HG03280 (cell line): ENCODE measurements around the gene USP32.
"Not testable (repeated sequence)": the region's sequence is repeated elsewhere in the genome, so short reads cannot be mapped to it uniquely, and the experiment has no call there.

Experiments used
- ATAC-seq: cut with Tn5 transposase; IDR thresholded peaks from one replicate; pipeline ENCODE4 v1.9.1; 2021; ENCODE audit warnings: mild to moderate bottlenecking, moderate library complexity; ENCODE audit not compliant: unreplicated experiment

USP32 gene

GRCh38 chr17:60247836-60248461 lies 144.0 kb downstream of the USP32 start:
- no peak for ATAC-seq

DNA sequence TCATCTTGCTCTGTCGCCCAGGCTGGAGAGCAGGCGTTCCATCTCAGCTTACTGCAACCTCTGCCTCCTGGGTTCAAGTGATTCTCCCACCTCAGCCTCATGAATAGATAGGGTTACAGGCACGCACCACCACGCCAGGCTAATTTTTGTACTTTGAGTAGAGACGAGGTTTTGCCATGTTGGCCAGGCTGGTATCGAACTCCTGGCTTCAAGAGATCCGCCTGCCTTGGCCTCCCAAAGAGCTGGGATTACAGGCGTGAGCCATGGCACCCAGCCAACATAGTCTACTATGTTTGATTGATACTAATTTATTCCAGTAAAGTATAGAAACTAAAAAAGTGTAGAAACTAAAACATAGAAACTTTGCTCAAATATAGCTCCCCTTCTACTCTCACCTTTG lies 147.3 kb downstream of the USP32 start:
- ATAC-seq = no peak

- ATAC-seq = no peak
Observed at GRCh38 chr17:60240290-60240689, 151.6 kb downstream of the USP32 start.

DNA sequence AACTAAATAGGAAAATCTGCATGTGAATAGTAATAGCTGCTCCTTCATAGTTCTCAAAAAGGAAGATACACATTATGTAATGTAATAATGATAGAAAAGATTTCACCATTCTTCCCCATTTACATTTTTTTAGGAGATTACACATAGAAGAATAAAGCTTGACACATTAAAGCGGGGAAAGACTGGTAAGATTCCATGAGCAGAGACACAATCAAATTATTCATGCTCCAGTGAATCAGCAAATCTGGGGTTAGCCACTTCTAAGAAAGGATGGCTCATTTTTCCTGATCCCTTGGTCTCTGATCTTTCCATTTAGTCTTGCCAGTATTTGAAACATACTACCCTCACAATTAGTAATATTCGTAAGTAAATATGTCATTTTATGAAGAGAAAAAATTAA lies 160.2 kb downstream of the USP32 start:
- ATAC-seq = no peak

DNA sequence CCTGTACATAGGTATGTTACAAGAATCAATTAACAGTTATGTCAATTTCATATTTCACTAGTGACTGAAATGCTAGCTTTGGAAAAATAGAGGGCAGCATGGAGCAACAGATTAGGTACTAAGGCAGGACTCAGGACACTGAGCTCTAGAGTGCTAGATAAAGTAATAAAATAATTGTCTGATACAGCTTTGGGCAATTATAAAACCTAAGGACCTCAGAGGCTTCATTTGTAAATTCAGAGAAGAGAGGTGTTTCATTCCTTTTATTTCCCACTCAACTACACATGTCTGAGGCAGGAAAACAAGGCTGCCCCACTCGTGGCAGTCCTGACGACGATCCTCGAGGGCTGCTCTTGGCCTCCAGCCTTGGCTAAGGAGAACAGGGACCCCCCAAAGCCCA lies 160.7 kb downstream of the USP32 start:
- ATAC-seq = no peak

DNA sequence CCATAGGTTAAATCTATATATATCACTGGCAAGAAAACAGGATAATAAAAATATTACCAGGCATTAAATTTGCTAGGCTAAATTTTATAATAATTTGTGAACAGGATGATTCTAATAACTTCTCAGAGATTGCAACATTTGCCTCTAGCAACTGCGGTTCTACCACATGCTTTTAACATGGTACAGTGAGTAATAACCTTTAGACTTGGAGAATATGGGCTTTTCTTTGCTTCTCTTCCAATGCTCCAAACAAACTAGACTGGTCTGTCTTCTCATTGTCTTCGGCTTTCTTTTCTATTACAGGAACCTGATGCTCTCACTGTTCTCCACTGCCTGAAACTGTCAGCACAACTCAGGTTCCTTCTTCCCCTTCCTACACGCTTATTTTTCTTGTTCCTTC lies 161.6 kb downstream of the USP32 start:
- no peak for ATAC-seq

GRCh38 chr17:60229188-60229802 lies 162.6 kb downstream of the USP32 start:
- no peak for ATAC-seq

GRCh38 chr17:60227276-60227675 lies 164.7 kb downstream of the USP32 start:
- not testable (repeated sequence) for ATAC-seq

DNA sequence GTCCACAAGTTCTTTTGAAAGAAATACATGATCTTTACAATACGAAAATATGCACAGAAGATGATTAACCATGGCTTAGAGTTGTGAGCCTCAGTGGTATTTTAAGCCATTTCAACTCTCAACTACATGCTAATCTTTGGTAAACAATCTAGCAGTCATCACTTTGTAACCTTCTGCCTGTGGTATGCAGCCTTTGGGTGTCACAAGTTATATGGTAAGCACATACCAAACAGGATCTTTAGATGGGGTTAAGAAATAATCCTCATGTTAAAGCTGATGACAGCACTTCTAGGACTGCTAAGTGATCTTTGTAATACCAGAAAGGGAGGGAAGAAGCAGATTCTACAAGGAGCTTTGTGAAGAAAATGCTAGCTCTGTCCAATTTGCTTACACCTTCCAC lies 167.9 kb downstream of the USP32 start:
- no peak for ATAC-seq

GRCh38 chr17:60223456-60223855 lies 168.5 kb downstream of the USP32 start:
- no peak for ATAC-seq

DNA sequence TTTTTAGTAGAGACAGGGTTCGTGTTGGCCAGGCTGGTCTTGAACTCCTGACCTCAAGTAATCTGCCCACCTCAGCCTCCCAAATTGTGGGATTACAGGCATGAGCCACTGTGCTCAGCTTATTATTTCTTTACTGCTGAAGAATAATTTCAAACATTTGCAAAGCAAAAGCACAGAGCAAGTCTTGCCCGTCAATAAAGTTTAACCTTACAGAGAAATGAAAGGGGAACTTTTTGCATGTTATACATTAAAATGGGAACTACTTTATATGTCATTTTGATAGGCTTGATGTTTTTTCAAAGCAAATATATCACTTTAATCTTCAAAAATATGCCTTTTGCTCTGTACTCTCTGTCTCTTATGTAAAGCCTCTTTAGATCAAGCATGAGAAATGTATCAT lies 173.2 kb downstream of the USP32 start:
- ATAC-seq = not testable (repeated sequence)

GRCh38 chr17:60215895-60216294 lies 176.0 kb downstream of the USP32 start:
- not testable (repeated sequence) for ATAC-seq

DNA sequence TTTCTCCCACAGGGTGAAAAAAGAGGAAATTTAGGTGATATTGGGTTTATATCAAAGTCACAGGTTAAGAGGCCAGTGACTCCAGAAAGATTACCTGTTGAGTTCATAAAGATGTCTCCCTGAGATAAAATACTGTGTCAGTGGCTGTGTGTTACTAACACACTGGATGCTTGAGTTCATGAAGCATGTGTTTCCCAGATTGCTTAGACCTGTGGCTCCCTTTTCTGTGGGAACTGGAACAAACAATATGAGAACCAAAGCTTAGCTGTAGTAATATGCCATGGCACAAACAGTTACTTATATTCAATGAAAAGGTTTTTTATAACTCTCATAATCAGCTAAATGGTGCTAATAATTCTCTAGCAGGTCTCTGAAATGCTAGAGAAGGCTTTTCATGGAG lies 180.7 kb downstream of the USP32 start:
- not testable (repeated sequence) for ATAC-seq

GRCh38 chr17:60208302-60208701 lies 183.6 kb downstream of the USP32 start:
- not testable (repeated sequence) for ATAC-seq

DNA sequence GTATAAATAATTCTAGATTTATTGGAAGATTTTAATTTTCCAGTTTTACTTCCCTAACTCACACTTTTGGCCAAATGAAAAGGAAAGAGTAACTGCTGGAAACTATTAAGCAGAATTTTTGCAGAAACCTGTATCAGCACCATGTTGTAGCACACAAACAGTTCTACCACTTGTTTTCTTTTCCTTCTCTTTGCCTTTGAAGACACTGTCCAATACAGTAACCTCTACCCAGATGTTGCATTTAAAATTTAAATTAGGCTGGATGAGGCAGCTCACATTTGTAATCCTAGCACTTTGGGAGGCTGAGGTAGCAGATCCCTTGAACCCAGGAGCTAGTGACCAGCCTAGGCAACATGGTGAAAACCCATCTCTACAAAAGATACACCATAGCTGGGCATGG lies 186.2 kb downstream of the USP32 start:
- ATAC-seq = not testable (repeated sequence)

DNA sequence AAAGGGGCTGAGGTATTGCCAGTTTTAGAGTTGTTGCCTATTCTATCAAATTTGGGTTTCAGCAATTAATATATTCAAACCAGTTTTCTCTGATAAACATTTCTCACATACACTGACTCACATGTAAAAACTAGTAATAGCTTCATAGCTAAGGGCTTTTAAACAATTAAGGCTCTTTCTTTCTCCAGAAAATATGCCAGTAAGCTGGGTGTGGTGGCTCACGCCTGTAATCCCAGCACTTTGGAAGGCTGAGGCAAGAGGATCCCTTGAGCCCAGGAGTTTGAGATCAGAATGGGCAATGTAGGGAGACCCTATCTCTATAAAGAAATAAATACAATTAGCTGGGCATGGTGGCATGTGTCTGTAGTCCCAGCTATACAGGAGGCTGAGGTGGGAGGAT lies 193.3 kb downstream of the USP32 start:
- not testable (repeated sequence) for ATAC-seq

DNA sequence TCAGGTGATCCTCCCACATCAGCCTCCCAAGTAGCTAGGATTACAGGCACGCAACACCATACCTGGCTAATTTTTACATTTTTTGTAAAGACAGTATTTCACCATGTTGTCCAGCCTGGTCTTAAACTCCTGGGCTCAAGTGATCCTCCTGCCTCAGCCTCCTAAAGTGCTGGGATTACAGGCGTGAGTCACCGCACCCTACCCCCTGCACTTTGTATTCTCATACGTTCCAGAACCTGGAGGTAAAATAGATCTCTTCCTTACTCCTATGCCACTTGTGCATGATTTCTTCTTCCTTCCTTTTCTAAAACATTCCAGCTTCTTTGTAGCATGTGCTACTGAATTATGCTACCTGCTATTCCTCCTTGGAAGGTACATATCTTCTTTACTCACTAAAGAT lies 197.8 kb downstream of the USP32 start:
- not testable (repeated sequence) for ATAC-seq

DNA sequence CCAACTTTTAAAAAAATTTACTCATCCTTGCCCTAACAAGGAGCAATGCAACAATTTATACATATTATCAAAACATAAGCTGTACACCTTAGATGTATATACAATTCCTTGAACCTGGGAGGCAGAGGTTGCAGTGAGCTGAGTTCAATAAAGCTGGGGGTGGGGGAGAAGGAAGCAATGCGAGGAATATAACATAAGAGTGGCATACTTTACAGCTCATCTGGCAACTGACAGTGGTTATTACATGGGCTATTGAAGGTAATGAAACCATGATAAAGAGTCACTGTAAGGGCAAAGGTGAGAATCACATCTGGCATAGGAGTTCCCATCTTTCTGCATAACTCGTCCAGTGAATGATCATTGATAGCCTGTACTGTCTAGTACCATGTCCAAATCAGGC lies 198.5 kb downstream of the USP32 start:
- ATAC-seq = no peak

DNA sequence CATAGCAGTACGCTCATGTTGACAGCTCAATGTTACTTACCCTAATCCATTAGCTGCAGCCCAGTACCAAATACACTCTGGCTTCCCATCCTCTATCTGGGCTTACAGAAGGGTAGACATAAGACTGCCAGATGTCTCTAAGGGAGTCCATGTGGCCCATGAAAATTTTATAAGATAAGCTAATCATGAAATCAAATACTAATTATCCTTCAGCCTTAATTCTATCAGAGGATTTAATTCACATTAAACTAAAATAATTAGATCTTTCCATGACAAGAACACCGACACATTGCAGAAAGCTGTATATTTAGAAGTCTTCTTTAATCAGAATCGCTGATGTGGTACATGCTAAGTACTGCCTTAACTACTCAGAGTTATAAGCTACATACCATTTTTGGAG lies 198.9 kb downstream of the USP32 start:
- ATAC-seq = not testable (repeated sequence)

DNA sequence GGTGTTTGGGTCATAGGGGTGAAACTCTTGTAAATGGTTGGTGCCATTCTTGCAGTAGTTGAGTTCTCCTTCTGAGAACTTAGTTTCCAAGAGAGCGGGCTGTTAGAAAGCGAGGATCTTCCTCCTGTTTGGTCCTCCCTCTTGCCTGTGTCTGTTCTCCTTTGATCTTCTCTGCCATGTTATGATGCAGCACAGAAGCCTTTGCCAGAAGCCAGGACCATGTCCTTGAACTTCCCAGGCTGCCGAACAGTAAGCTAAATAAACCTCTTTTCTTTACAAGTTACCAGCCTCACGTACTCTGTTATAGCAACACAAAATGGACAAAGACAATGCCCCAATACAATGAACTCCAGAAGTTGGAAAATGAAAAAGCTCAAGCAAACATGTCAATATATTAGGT lies 201.9 kb downstream of the USP32 start:
- ATAC-seq = not testable (repeated sequence)

DNA sequence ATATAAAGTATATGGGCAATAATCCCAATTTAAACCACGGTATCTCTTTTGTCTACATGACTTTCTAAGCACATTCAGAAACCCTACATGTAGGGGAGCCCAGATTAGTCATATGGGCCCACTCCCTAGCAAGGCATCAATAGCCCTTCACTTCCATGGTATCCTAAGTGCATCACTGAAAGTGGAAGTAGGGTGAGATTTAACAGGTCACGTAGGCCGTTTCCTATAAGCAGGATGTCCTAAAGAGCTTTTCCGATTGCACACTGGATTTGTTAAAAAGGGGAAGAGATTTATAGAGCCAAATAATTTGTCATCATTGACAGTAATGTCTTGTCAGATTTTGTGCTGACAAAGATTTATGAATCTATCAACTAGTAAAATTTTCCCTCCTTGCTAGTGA lies 203.2 kb downstream of the USP32 start:
- no peak for ATAC-seq

GRCh38 chr17:60186846-60187745 lies 204.8 kb downstream of the USP32 start:
- not testable (repeated sequence) for ATAC-seq
